NOMO-1 (cell line): ENCODE data around the gene PAFAH1B1.
A peak's percentile ranks its signal among the peaks of the same experiment; 100 is the strongest.
"Not testable (repeated sequence)": the region's sequence is repeated elsewhere in the genome, so short reads cannot be mapped to it uniquely, and the experiment has no call there.

Experiments used
- DNase-seq, 2 experiments: peaks; one replicate each; lab custom pipeline; 2025; ENCODE audit not compliant: unreplicated experiment in 2 of 2; lab: John Stamatoyannopoulos, UW

The PAFAH1B1 gene

GRCh38 chr17:2592971-2593820, at the start of gene PAFAH1B1:
TSS of gene PAFAH1B1 (plus strand) at chr17:2593654. CDS start at chr17:2638289, 44,635 bp downstream.
- peak; percentile 84 to 92 for DNase-seq

GRCh38 chr17:2545393-2545792, 48.1 kb upstream of the PAFAH1B1 start:
- DNase-seq, result no peak

GRCh38 chr17:2547176-2547575, 46.3 kb upstream of the PAFAH1B1 start:
- no peak for DNase-seq

GRCh38 chr17:2548026-2548425, 45.4 kb upstream of the PAFAH1B1 start:
- not testable (repeated sequence) for DNase-seq

GRCh38 chr17:2549392-2550211, 43.9 kb upstream of the PAFAH1B1 start:
- no peak for DNase-seq

GRCh38 chr17:2551493-2551892, 42.0 kb upstream of the PAFAH1B1 start:
- no peak for DNase-seq

- DNase-seq, result no peak
Observed at GRCh38 chr17:2551928-2552327, 41.5 kb upstream of the PAFAH1B1 start.

- no peak for DNase-seq
Observed at GRCh38 chr17:2560658-2561057, 32.8 kb upstream of the PAFAH1B1 start.

GRCh38 chr17:2562162-2562858, 31.1 kb upstream of the PAFAH1B1 start:
- no peak for DNase-seq

- DNase-seq, result no peak
Observed at GRCh38 chr17:2563061-2563460, 30.4 kb upstream of the PAFAH1B1 start.

GRCh38 chr17:2563543-2563942, 29.9 kb upstream of the PAFAH1B1 start:
- no peak for DNase-seq

- DNase-seq, result no peak
Observed at GRCh38 chr17:2564877-2565276, 28.6 kb upstream of the PAFAH1B1 start.

- DNase-seq, result no peak
Observed at GRCh38 chr17:2566056-2566455, 27.4 kb upstream of the PAFAH1B1 start.

GRCh38 chr17:2571523-2572303, 21.7 kb upstream of the PAFAH1B1 start:
- peak; percentile 25 to 29 for DNase-seq

GRCh38 chr17:2572304-2572609, 21.2 kb upstream of the PAFAH1B1 start:
- not testable (repeated sequence) for DNase-seq

- no peak for DNase-seq
Observed at GRCh38 chr17:2580151-2580550, 13.3 kb upstream of the PAFAH1B1 start.

- no peak for DNase-seq
Observed at GRCh38 chr17:2580661-2581060, 12.8 kb upstream of the PAFAH1B1 start.

GRCh38 chr17:2582493-2582892, 11.0 kb upstream of the PAFAH1B1 start:
- no peak for DNase-seq

GRCh38 chr17:2591040-2591640, 2.3 kb upstream of the PAFAH1B1 start:
- DNase-seq, result no peak
